ENCODE data around the gene CD28.
A peak's percentile ranks its signal among the peaks of the same experiment; 100 is the strongest.

The CD28 gene

GRCh38 chr2:203715744-203716143, 9.3 kb downstream of the CD28 start:
- peaks cover 3% of the 10 kb centered on the region; the same call in 1 of the 2 replicates for H3K36me3 ChIP-seq (ENCODE audit: low read length)
- H3F3A ChIP-seq (ENCODE audit: insufficient read depth), result no peaks in the 10 kb centered on the region
- H3K9ac ChIP-seq (ENCODE audit: low read length), result no peak overlapping the region
- no peaks in the 10 kb centered on the region for H3K9me2 ChIP-seq (replicated peaks; ENCODE audit: insufficient read depth, low read length)
- TF ChIP-seq CTCF (IDR thresholded peaks at IDR 0.05; ENCODE audit: insufficient read depth, low read length, poor library complexity, severe bottlenecking) (no peak), EZH2phosphoT487 (conservative IDR thresholded peaks at IDR 0.05; ENCODE audit: low read length) (no peak)
- H3K4me3 ChIP-seq (ENCODE audit: insufficient read depth, low read length, poor library complexity, severe bottlenecking), result no peak overlapping the region
- no peaks in the 10 kb centered on the region for H3K79me2 ChIP-seq (ENCODE audit: insufficient read depth, low read length)
- H3K27ac ChIP-seq (ENCODE audit: low read depth, low read length), result no peak overlapping the region
- H2AFZ ChIP-seq (ENCODE audit: low read depth, low read length, severe bottlenecking), result no peak overlapping the region
- no peaks in the 10 kb centered on the region for H3K9me3 ChIP-seq (ENCODE audit: insufficient read depth, low read length)
- H3K4me2 ChIP-seq (ENCODE audit: low read depth, low read length, poor library complexity, severe bottlenecking), result no peak overlapping the region
- H4K20me1 ChIP-seq (ENCODE audit: low read depth, low read length), result no peaks in the 10 kb centered on the region
- H3K27me3 ChIP-seq (ENCODE audit: low read length), result no peaks in the 10 kb centered on the region

GRCh38 chr2:203718087-203718486, 11.6 kb downstream of the CD28 start:
- no peak overlapping the region for H3K4me3 ChIP-seq (ENCODE audit: insufficient read depth, low read length, poor library complexity, severe bottlenecking)
- TF ChIP-seq CTCF (IDR thresholded peaks at IDR 0.05; ENCODE audit: insufficient read depth, low read length, poor library complexity, severe bottlenecking), result no peak
- no peak for TF ChIP-seq EZH2phosphoT487 (conservative IDR thresholded peaks at IDR 0.05; ENCODE audit: low read length)

GRCh38 chr2:203719456-203720410, 13.3 kb downstream of the CD28 start:
- no peaks in the 10 kb centered on the region for H3K9me3 ChIP-seq (ENCODE audit: insufficient read depth, low read length)
- no peaks in the 10 kb centered on the region for H4K20me1 ChIP-seq (ENCODE audit: low read depth, low read length)
- H3K9me2 ChIP-seq (replicated peaks; ENCODE audit: insufficient read depth, low read length), result no peaks in the 10 kb centered on the region
- no peaks in the 10 kb centered on the region for H3K79me2 ChIP-seq (ENCODE audit: insufficient read depth, low read length)
- H3K36me3 ChIP-seq (ENCODE audit: low read length), result peaks cover 3% of the 10 kb centered on the region; the same call in 1 of the 2 replicates
- no peaks in the 10 kb centered on the region for H3K27me3 ChIP-seq (ENCODE audit: low read length)
- no peak overlapping the region for H3K4me2 ChIP-seq (ENCODE audit: low read depth, low read length, poor library complexity, severe bottlenecking)
- no peak overlapping the region for H3K9ac ChIP-seq (ENCODE audit: low read length)
- H3K4me3 ChIP-seq (ENCODE audit: insufficient read depth, low read length, poor library complexity, severe bottlenecking), result no peak overlapping the region
- no peak overlapping the region for H3K27ac ChIP-seq (ENCODE audit: low read depth, low read length)
- TF ChIP-seq EZH2phosphoT487 (conservative IDR thresholded peaks at IDR 0.05; ENCODE audit: low read length) (no peak), CTCF (IDR thresholded peaks at IDR 0.05; ENCODE audit: insufficient read depth, low read length, poor library complexity, severe bottlenecking) (no peak)
- H3F3A ChIP-seq (ENCODE audit: insufficient read depth), result no peaks in the 10 kb centered on the region
- H2AFZ ChIP-seq (ENCODE audit: low read depth, low read length, severe bottlenecking), result no peak overlapping the region

More at GRCh38 chr2:203718087-203718486, 11.6 kb downstream of the CD28 start:
- H3K9ac ChIP-seq (ENCODE audit: low read length), result no peak overlapping the region
- peaks cover 3% of the 10 kb centered on the region; the same call in 1 of the 2 replicates for H3K36me3 ChIP-seq (ENCODE audit: low read length)
- no peak overlapping the region for H3K27ac ChIP-seq (ENCODE audit: low read depth, low read length)
- no peaks in the 10 kb centered on the region for H3F3A ChIP-seq (ENCODE audit: insufficient read depth)
- H3K27me3 ChIP-seq (ENCODE audit: low read length), result no peaks in the 10 kb centered on the region
- H2AFZ ChIP-seq (ENCODE audit: low read depth, low read length, severe bottlenecking), result no peak overlapping the region
- no peaks in the 10 kb centered on the region for H4K20me1 ChIP-seq (ENCODE audit: low read depth, low read length)
- no peaks in the 10 kb centered on the region for H3K79me2 ChIP-seq (ENCODE audit: insufficient read depth, low read length)
- peak overlapping the region; percentile 2 for H3K4me2 ChIP-seq (ENCODE audit: low read depth, low read length, poor library complexity, severe bottlenecking)
- H3K9me2 ChIP-seq (replicated peaks; ENCODE audit: insufficient read depth, low read length), result no peaks in the 10 kb centered on the region
- H3K9me3 ChIP-seq (ENCODE audit: insufficient read depth, low read length), result no peaks in the 10 kb centered on the region

Data from SU-DHL-6 (cell line).